K562 (cell line): ENCODE results near the gene OPRM1. TPM values are rescaled to one million over a fixed set of nuclear protein-coding genes. Genes with fewer than 3 reads are reported as not detected.

Experiments
- ATAC-seq: fragments of 200-7000 bp; cut with Tn5 transposase; 3 replicates; pipeline ENCODE4 v1.9.1; 2020; ENCODE audit warnings: moderate library complexity
- BruUV-seq: library from RNA; stranded (reverse); fragments of 400-500 nt; replicated peaks from 2 replicates; lab custom pipeline; 2021; lab: Mats Ljungman, UMichigan
- CTCF ChIA-PET: fragments of 300-600 bp; formaldehyde crosslinking; extraction: SDS; loops from one replicate; lab custom pipeline; 2021; ENCODE audit warnings: low intra/inter-chr PET ratio; lab: Yijun Ruan, JAX
- POLR2A ChIA-PET: fragments of 300-600, 350-650 bp; sonication (Branson Sonifier 250); formaldehyde crosslinking; extraction: SDS; loops from one replicate; lab custom pipeline; 2021; ENCODE audit warnings: antibody characterized with exemption, inconsistent platforms; lab: Yijun Ruan, JAX
- DNase-seq, 4 experiments: peaks; one replicate each; pipeline versions ENCODE4 v3.0.0 to v3.0.0-alpha.2; 2011 to 2018; ENCODE audit warnings: low spot score in 3 of 4, mixed read lengths in 3 of 4; ENCODE audit errors: extremely low read depth in 1 of 4
- FAIRE-seq: peaks from 2 replicates; lab custom pipeline; 2011; peaks lifted over from hg19 to GRCh38; lab: Jason Lieb, UNC
- H2AFZ ChIP-seq: 2 replicates; pipeline ENCODE4 v1.6.0; 2011; ENCODE audit warnings: low read depth, low read length, control low read depth, inconsistent platforms
- H3K27ac ChIP-seq: fragments of 200-600 bp; 3 replicates; pipeline ENCODE4 v1.8.0; 2011; ENCODE audit warnings: low read depth, mild to moderate bottlenecking, control low read depth, inconsistent platforms, low read length, moderate library complexity, mixed read lengths; ENCODE audit errors: extremely low read depth
- H3K27me3 ChIP-seq, 2 experiments: fragments of 300-600 bp in 1 of 2; 2 replicates in 1 of 2; 3 replicates in 1 of 2; pipeline versions ENCODE4 v1.6.0 to v1.8.0; 2011; ENCODE audit warnings: inconsistent platforms in 2 of 2, low read length in 2 of 2, mild to moderate bottlenecking in 1 of 2, mixed read lengths in 1 of 2, moderate library complexity in 1 of 2; ENCODE audit not compliant: control insufficient read depth in 2 of 2, insufficient read depth in 2 of 2
- H3K36me3 ChIP-seq: fragments of 300-600 bp; 3 replicates; pipeline ENCODE4 v1.8.0; 2011; ENCODE audit warnings: mild to moderate bottlenecking, low read length, inconsistent platforms; ENCODE audit not compliant: control insufficient read depth, insufficient read depth
- H3K4me1 ChIP-seq, 2 experiments: fragments of 200-600 bp in 1 of 2; replicated peaks in 1 of 2; 2 replicates in 1 of 2; 3 replicates in 1 of 2; pipeline versions ENCODE4 v1.5.1 to v1.8.0; 2011; ENCODE audit warnings: inconsistent platforms in 2 of 2, low read length in 2 of 2, mild to moderate bottlenecking in 1 of 2, mixed read lengths in 1 of 2, moderate library complexity in 1 of 2; ENCODE audit not compliant: control insufficient read depth in 2 of 2, insufficient read depth in 2 of 2
- H3K4me2 ChIP-seq: 2 replicates; pipeline ENCODE4 v1.6.1; 2011; ENCODE audit warnings: low read length, control low read depth, inconsistent platforms, mixed read lengths; ENCODE audit not compliant: insufficient read depth
- H3K4me3 ChIP-seq: fragments of 200-600 bp; sonication (generic), shearing (Covaris generic); 2 replicates; pipeline ENCODE4 v1.5.1; 2016; ENCODE audit warnings: control low read depth, inconsistent platforms
- H3K79me2 ChIP-seq: fragments of 200-600 bp; 3 replicates; pipeline ENCODE4 v1.8.0; 2011; ENCODE audit warnings: low read length, inconsistent platforms; ENCODE audit not compliant: control insufficient read depth, insufficient read depth
- H3K9ac ChIP-seq, 2 experiments: 2 replicates each; pipeline versions ENCODE4 v1.6.0 to v1.6.1; 2011; ENCODE audit warnings: low read depth in 2 of 2, low read length in 2 of 2, control low read depth in 1 of 2, inconsistent platforms in 1 of 2, mild to moderate bottlenecking in 1 of 2, mixed read lengths in 1 of 2; ENCODE audit not compliant: insufficient read depth in 1 of 2
- H3K9me1 ChIP-seq: one replicate; pipeline ENCODE4 v1.6.0; 2011; ENCODE audit warnings: inconsistent platforms, mild to moderate bottlenecking, low read length, moderate library complexity; ENCODE audit not compliant: control insufficient read depth, insufficient read depth
- H3K9me3 ChIP-seq: replicated peaks from 2 replicates; pipeline ENCODE4 v1.5.1; 2011; ENCODE audit warnings: low read depth, low read length, inconsistent platforms; ENCODE audit not compliant: control insufficient read depth, insufficient read depth
- H4K20me1 ChIP-seq: replicated peaks from 2 replicates; pipeline ENCODE4 v1.6.1; 2011; ENCODE audit warnings: low read length, inconsistent platforms, mixed read lengths; ENCODE audit not compliant: control insufficient read depth, insufficient read depth
- KDM5B ChIP-seq: fragments of 200-600 bp; sonication (generic); IDR thresholded peaks from 2 replicates; pipeline ENCODE4 v1.6.1; 2012; ENCODE audit warnings: low read depth, mild to moderate bottlenecking, moderate library complexity, low read length, control low read depth, inconsistent platforms; ENCODE audit not compliant: insufficient replicate concordance
- SRSF3 ChIP-seq: fragments of 200-400 bp; formaldehyde crosslinking; IDR thresholded peaks from 2 replicates; pipeline ENCODE4 v1.6.1; 2016; ENCODE audit warnings: mild to moderate bottlenecking, low read length, moderate library complexity; ENCODE audit not compliant: insufficient read depth
- SUPT5H ChIP-seq: fragments of 450-650 bp; IDR thresholded peaks from 2 replicates; pipeline ENCODE4 v1.6.1; 2016
- ZKSCAN1 ChIP-seq: fragments of 150-350 bp; IDR thresholded peaks from 2 replicates; pipeline ENCODE4 v1.6.1; 2016; ENCODE audit warnings: low read depth, low read length
- ZNF398 ChIP-seq: fragments of 250-450 bp; sonication (Bioruptor Pico); IDR thresholded peaks from 2 replicates; pipeline ENCODE4 v1.8.0; 2021; ENCODE audit warnings: moderate library complexity, mild to moderate bottlenecking, inconsistent platforms
- WGBS: fragments of 100-300 bp; shearing (Covaris generic); methylation state at CpG from one replicate; pipeline ENCODE4 v1.1.6; 2016; ENCODE audit warnings: low coverage, mixed read lengths; ENCODE audit not compliant: insufficient coverage; ENCODE audit errors: missing lambda C conversion rate; 5-methylcytosine and 5-hydroxymethylcytosine counted together
- in situ Hi-C: fragments of 300-500 bp; cut with MboI; formaldehyde crosslinking; loops from 4 replicates; pipeline ENCODE4 v1.15.0; 2018; ENCODE audit warnings: inconsistent platforms, mixed read lengths
- intact Hi-C: fragments of 100-400 bp; cut with micrococcal nuclease; formaldehyde crosslinking; loops from 2 replicates; pipeline ENCODE4 v1.14.2; 2022
- polyA plus RNA-seq, 8 experiments: library from polyadenylated mRNA; depleted of rRNA in 4 of 8; stranded (reverse) in 5 of 8; unstranded in 3 of 8; fragments of >200 nt; fragmentation: Nextera tagmentation in 2 of 8; fragmentation: Illumina TruSeq in 1 of 8; extraction: Ambion mirVana in 2 of 8; extraction: Trizol in 1 of 8; gene quantifications; 2 replicates each; pipeline versions ENCODE4 v1.2.1 to v1.2.3, GENCODE V29; 2011 to 2014; ENCODE audit warnings: inconsistent platforms in 1 of 8, missing spikeins in 1 of 8
- total RNA-seq, 7 experiments: library from RNA; depleted of rRNA in 6 of 7; stranded (reverse); fragments of >200 nt in 6 of 7; fragmentation: Illumina TruSeq in 2 of 7; extraction: Trizol in 2 of 7; gene quantifications; 2 replicates each; pipeline versions ENCODE4 v1.2.1 to v1.2.3, GENCODE V29; 2011 to 2021; ENCODE audit warnings: low replicate concordance in 1 of 7

The OPRM1 gene
- total and polyA plus RNA-seq, 9 of the 15 experiments (the other 6 are each of a cell fraction or from before 2014, with no cell fraction given): not detected

- no peak for DNase-seq
- intact Hi-C loops: no loop called here
- H3K36me3 ChIP-seq: no peaks in the 10 kb centered on the region
Observed at GRCh38 chr6:154010371-154010770, 28.7 kb upstream of the OPRM1 start.

More at GRCh38 chr6:154010371-154010770, 28.7 kb upstream of the OPRM1 start:
- in situ Hi-C loops: no loop called here
- Histone ChIP-seq H3K79me2 (no peaks in the 10 kb centered on the region), H3K27me3 (no peaks in the 10 kb centered on the region), H3K4me2 (no peak overlapping the region), H3K4me3 (no peak overlapping the region), H3K27ac (no peak overlapping the region), H3K9me1 (no peaks in the 10 kb centered on the region), H3K9ac (no peak overlapping the region), H4K20me1 (no peaks in the 10 kb centered on the region), H2AFZ (no peak overlapping the region), H3K4me1 (no peaks in the 10 kb centered on the region), H3K9me3 (peaks cover 2% of the 10 kb centered on the region)
- CTCF ChIA-PET: no interaction called here
- ATAC-seq: no peak
- POLR2A ChIA-PET: no interaction called here
- no TSS peak for BruUV-seq
- no peak for FAIRE-seq
- WGBS: 0% methylated on average over 1 of the region's 1 CpG
- TF ChIP-seq SRSF3 (no peak), SUPT5H (no peak), ZNF398 (no peak), KDM5B (no peak), ZKSCAN1 (no peak)
